ENCODE results near the gene APH1B. TPM values are rescaled to one million over a fixed set of nuclear protein-coding genes. Genes with fewer than 3 reads are reported as not detected.

The APH1B gene
- 17.7 and 21.8 TPM in 2 replicates for total RNA-seq

DNA sequence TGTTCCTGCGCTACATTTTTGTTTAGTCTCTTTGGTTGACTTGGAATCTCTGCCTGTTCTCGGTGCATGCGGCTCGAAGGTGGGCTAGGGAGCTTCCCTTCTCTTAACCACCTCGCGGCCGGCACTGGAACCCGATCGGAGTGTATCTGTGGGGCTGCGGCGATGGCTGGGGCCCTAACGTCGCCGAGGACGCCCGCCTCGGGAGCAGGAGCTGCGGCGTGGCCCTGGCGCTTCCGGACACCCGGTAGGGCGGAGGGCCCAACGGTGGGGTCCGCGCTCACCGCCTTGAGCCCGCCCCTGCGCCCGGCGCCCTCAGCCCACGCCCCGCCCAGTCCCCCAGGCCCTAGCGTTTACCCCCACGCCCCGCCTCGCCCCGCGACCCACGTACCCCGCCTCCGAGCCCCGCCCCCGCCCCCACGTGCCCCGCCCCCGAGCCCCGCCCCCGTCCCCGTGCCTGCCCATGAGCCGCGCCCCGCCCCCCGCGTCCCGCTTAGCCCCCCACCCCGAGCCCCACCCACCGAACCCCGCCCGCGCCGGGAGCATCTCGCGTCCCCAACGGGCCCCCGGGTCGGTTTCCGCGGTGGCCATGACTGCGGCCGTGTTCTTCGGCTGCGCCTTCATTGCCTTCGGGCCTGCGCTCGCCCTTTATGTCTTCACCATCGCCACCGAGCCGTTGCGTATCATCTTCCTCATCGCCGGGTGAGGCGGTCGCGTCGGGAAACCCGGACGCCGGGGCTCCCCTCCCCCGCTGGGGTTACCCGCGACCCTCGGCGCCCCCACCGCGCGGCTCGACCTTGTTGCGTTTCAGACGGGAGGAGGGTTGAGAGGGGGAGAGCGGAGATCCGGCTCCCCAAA lies at the start of gene APH1B:
APH1B (plus strand) TSS at position 568 of the 855 bp plus-strand sequence; CDS start at position 587, 19 bp downstream.
- Histone ChIP-seq H3K4me3 (ENCODE audit: insufficient read depth, low read length) (peak within 1 kb of the TSS; percentile 89), H4K20me1 (ENCODE audit: insufficient read depth, low read length) (no peaks in the 10 kb centered on the region), H3K4me2 (ENCODE audit: insufficient read depth, low read length) (peak within 1 kb of the TSS; percentile 96), H2AFZ (ENCODE audit: low read length) (peak within 1 kb of the TSS; percentile 81), H3K36me3 (ENCODE audit: insufficient read depth, low read length) (peaks cover 9% of the 10 kb centered on the region), H3K4me1 (ENCODE audit: insufficient read depth, low read length) (peaks cover 11% of the 10 kb centered on the region), H3K27me3 (ENCODE audit: insufficient read depth, low read length) (no peaks in the 10 kb centered on the region), H3K9me3 (ENCODE audit: low read depth, low read length) (no peaks in the 10 kb centered on the region), H3K79me2 (ENCODE audit: insufficient read depth, low read length) (peaks cover 2% of the 10 kb centered on the region), H3K27ac (ENCODE audit: low read depth, low read length) (peak within 1 kb of the TSS; percentile 80)
- DNase-seq (ENCODE audit: insufficient read length, low spot score, missing footprints) = peak; percentile 90
- TF ChIP-seq, protein P1, sequence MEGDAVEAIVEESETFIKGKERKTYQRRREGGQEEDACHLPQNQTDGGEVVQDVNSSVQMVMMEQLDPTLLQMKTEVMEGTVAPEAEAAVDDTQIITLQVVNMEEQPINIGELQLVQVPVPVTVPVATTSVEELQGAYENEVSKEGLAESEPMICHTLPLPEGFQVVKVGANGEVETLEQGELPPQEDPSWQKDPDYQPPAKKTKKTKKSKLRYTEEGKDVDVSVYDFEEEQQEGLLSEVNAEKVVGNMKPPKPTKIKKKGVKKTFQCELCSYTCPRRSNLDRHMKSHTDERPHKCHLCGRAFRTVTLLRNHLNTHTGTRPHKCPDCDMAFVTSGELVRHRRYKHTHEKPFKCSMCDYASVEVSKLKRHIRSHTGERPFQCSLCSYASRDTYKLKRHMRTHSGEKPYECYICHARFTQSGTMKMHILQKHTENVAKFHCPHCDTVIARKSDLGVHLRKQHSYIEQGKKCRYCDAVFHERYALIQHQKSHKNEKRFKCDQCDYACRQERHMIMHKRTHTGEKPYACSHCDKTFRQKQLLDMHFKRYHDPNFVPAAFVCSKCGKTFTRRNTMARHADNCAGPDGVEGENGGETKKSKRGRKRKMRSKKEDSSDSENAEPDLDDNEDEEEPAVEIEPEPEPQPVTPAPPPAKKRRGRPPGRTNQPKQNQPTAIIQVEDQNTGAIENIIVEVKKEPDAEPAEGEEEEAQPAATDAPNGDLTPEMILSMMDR (IDR thresholded peaks at IDR 0.05; ENCODE audit: extremely low read depth, low read depth, low read length) = no peak

DNA sequence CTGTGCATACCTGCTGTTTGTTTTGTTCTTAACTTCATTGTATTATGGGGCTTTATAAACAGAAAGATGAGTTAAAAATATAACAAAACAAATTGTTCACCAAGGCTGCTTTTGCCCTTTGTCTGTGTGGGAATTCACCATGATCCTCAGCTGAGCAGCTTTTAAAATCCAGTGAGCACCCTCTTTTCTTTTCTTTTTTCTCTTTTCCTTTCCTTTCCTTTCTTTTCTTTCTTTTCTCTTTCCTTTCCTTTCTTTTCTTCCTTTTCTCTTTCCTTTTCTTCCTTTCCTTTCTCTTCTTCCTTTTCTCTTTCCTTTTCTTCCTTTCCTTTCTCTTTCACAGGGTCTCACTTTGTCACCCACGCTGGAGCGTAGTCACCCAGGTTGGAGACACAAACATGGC lies 49.7 kb upstream of the APH1B start:
- peaks cover 52% of the 10 kb centered on the region for H3K79me2 ChIP-seq (ENCODE audit: insufficient read depth, low read length)

DNA sequence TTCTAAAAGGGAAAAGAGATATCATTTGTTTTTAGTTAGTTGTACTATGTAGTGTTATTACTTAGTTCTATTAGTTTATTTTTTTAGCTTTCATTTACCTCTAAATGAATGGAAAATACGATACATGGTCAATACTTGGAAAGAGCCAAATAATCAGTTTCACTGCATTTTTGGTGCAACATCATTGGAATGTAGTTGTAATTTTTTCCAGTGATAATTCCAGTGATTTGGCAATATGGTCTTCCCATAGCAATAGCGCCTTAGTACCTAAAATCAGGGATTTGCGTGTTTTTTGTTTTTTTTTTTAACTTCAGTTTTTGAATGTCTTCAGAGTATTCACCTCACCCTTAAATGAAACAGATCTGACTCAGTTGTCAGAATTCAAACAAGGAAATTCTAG lies 46.2 kb upstream of the APH1B start:
- no peak overlapping the region for H3K4me2 ChIP-seq (ENCODE audit: insufficient read depth, low read length)
- H3K79me2 ChIP-seq (ENCODE audit: insufficient read depth, low read length) = peaks cover 48% of the 10 kb centered on the region
- TF ChIP-seq, protein P1 (IDR thresholded peaks at IDR 0.05; ENCODE audit: extremely low read depth, low read depth, low read length) = no peak
- H3K27ac ChIP-seq (ENCODE audit: low read depth, low read length) = no peak overlapping the region
- H4K20me1 ChIP-seq (ENCODE audit: insufficient read depth, low read length) = no peaks in the 10 kb centered on the region
- H3K4me3 ChIP-seq (ENCODE audit: insufficient read depth, low read length) = no peak overlapping the region
- no peak for DNase-seq (ENCODE audit: insufficient read length, low spot score, missing footprints)
- H3K36me3 ChIP-seq (ENCODE audit: insufficient read depth, low read length) = no peaks in the 10 kb centered on the region
- H3K27me3 ChIP-seq (ENCODE audit: insufficient read depth, low read length) = no peaks in the 10 kb centered on the region
- no peaks in the 10 kb centered on the region for H3K9me3 ChIP-seq (ENCODE audit: low read depth, low read length)
- peaks cover 47% of the 10 kb centered on the region for H3K4me1 ChIP-seq (ENCODE audit: insufficient read depth, low read length)
- H2AFZ ChIP-seq (ENCODE audit: low read length) = no peak overlapping the region

More for the DNA sequence above, 49.7 kb upstream of the APH1B start:
- no peak overlapping the region for H3K4me3 ChIP-seq (ENCODE audit: insufficient read depth, low read length)
- TF ChIP-seq, protein P1 (IDR thresholded peaks at IDR 0.05; ENCODE audit: extremely low read depth, low read depth, low read length) = no peak
- DNase-seq (ENCODE audit: insufficient read length, low spot score, missing footprints) = no peak
- no peak overlapping the region for H2AFZ ChIP-seq (ENCODE audit: low read length)
- H3K36me3 ChIP-seq (ENCODE audit: insufficient read depth, low read length) = no peaks in the 10 kb centered on the region
- H3K4me2 ChIP-seq (ENCODE audit: insufficient read depth, low read length) = no peak overlapping the region
- no peaks in the 10 kb centered on the region for H4K20me1 ChIP-seq (ENCODE audit: insufficient read depth, low read length)
- no peak overlapping the region for H3K27ac ChIP-seq (ENCODE audit: low read depth, low read length)
- no peaks in the 10 kb centered on the region for H3K27me3 ChIP-seq (ENCODE audit: insufficient read depth, low read length)
- H3K4me1 ChIP-seq (ENCODE audit: insufficient read depth, low read length) = peaks cover 18% of the 10 kb centered on the region
- H3K9me3 ChIP-seq (ENCODE audit: low read depth, low read length) = no peaks in the 10 kb centered on the region

DNA sequence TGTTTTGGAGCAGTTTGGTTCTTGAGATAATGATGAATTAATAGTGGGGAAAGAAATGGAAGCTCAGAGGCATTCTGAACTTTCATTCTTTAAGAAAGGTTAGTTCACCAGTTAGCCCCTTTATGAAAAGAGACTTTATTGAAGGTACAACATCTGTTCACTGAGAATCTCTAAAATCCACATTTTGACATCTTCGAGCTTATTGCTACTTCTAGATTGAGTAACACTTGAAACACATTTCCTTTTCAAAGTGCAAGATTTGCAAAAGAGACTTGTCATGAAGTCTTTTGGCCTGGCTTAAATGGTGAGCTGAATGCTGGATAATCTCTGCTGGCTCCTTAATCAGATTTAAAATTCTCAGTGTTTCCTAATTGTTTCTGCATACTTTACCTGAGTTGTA lies 45.7 kb upstream of the APH1B start:
- no peak for DNase-seq (ENCODE audit: insufficient read length, low spot score, missing footprints)
- TF ChIP-seq, protein P1 (IDR thresholded peaks at IDR 0.05; ENCODE audit: extremely low read depth, low read depth, low read length) = no peak
- Histone ChIP-seq H3K36me3 (ENCODE audit: insufficient read depth, low read length) (no peaks in the 10 kb centered on the region), H3K27ac (ENCODE audit: low read depth, low read length) (peak overlapping the region; percentile 47), H3K79me2 (ENCODE audit: insufficient read depth, low read length) (peaks cover 48% of the 10 kb centered on the region), H3K4me3 (ENCODE audit: insufficient read depth, low read length) (no peak overlapping the region), H2AFZ (ENCODE audit: low read length) (no peak overlapping the region), H3K4me1 (ENCODE audit: insufficient read depth, low read length) (peaks cover 52% of the 10 kb centered on the region), H4K20me1 (ENCODE audit: insufficient read depth, low read length) (no peaks in the 10 kb centered on the region), H3K27me3 (ENCODE audit: insufficient read depth, low read length) (no peaks in the 10 kb centered on the region), H3K9me3 (ENCODE audit: low read depth, low read length) (no peaks in the 10 kb centered on the region), H3K4me2 (ENCODE audit: insufficient read depth, low read length) (no peak overlapping the region)
